NCI-H82 treated with DMSO at 0.1 percent for 48 hours (cell line): Measurements from ENCODE around the gene RNF130.
A peak's percentile ranks its signal among the peaks of the same experiment; 100 is the strongest.
"Not testable (repeated sequence)": the region's sequence is repeated elsewhere in the genome, so short reads cannot be mapped to it uniquely, and the experiment has no call there.

Source experiments
- DNase-seq: peaks from one replicate; lab custom pipeline; 2025; ENCODE audit not compliant: unreplicated experiment; lab: John Stamatoyannopoulos, UW

The RNF130 gene

GRCh38 chr5:180103487-180104167, 32.1 kb upstream of the RNF130 start:
- DNase-seq, result no peak

DNA sequence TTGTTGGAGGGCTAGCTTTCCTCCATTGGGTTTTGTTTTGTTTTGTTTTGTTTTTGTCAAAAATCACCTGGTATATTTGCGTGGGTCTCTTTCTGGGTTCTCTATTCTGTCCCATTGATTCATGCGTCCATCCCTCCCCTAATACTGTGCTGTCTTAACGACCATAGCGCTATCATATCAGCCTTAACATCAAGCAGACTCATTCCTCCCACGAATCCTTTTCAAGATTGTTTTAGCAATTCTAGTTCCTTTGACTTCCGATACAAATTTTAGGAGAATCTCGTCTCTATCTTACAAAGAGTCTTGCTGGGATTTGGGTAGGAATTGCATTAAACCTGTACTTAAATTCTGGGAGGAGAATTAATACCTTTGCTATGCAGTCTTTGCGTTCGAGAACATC, 31.1 kb upstream of the RNF130 start:
- DNase-seq, result no peak

GRCh38 chr5:180101451-180102105, 30.0 kb upstream of the RNF130 start:
- no peak for DNase-seq

GRCh38 chr5:180100621-180101450, 29.3 kb upstream of the RNF130 start:
- DNase-seq, result no peak

GRCh38 chr5:180099733-180100611, 28.4 kb upstream of the RNF130 start:
- no peak for DNase-seq

DNA sequence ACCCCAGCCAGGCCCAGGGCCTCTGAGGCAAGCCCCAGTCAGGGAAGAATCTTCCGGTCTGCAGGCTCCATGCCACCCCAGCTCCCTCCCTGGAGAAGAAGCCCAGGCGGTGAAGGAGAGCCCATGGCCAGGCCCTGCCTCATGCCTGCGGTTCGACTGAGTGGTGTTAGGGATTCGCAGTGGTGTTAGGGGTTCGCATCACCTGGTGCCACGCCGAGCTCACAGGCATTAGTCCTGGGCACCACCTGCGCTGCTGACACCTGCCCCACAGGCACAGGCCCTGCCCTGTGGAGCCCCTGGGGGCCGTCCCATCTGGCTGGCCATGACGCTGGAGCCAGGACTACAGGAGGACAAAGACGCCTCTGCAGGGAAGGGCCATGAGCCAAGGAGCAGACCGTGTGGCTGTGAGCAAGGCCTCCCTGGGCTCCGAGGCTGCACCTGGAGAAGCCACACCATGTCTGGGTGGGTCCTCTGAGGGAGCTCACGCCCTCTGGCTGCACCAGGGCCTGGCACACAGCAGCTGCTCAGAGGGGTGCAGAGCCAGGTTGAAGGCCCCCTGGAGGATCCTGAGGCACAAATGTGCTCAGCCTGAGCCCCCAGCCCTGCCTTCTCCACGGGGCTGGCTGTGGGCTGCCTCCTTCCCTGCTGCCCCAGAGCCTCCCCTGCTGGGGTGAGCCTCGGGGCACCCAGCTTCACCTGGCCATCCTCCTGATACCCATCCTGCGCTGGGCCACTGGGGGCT, 27.6 kb upstream of the RNF130 start:
- no peak for DNase-seq

GRCh38 chr5:180098526-180098925, 27.0 kb upstream of the RNF130 start:
- DNase-seq, result no peak

GRCh38 chr5:180097926-180098325, 26.4 kb upstream of the RNF130 start:
- DNase-seq, result no peak

GRCh38 chr5:180097163-180097894, 25.8 kb upstream of the RNF130 start:
- no peak for DNase-seq

DNA sequence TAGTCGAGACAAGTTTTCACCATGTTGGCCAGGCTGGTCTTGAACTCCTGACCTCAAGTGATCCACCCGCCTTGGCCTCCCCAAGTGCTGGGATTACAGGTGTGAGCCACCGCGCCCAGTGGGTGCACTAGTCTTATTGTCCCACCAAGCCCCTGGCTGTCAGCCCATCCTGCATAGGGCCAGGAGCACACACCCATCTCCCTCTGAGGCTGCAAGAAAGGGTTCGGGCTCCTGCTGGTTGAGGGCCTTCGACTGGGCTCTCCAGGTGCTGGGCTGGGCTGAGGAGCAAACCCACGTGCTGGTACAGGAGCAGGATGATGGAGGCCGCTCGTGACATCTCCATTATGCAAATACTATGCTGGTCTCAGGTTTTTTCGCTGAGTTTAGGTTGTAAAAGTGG, 25.1 kb upstream of the RNF130 start:
- DNase-seq, result no peak

- no peak for DNase-seq
Observed at GRCh38 chr5:180095545-180095944, 24.0 kb upstream of the RNF130 start.

DNA sequence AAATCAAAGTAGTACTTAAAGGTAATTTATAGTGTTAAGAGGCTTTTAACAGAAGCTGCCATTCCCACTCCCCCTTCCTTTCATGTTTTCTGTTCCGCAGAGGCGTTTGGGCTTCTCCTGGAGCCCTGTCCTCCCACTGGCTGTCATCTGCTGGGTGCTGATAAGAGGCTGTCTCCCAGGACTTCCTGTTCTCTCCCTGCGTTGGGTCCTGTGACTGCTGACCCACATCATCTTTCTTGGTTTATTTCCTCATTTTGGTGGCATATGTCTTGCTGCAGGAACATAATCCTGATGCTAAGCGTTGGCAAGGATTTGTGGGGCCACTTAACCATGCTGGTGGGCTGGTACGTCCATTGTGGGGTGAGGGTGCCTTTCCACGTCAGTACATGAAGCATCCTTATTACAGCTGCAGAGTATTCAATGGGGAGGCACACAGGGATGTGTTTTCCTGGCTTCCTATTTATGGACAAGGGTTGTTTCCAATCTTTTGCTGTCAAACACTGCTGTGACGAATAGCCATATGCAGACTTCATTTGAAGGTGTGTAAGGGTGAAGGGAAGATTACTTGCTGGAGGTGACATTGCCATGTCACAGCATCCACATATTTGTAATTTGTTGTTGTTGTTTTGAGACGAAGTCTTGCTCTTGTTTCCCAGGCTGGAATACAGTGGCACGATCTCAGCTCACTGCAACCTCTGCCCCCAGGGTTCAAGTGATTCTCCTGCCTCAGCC, 22.3 kb upstream of the RNF130 start:
- peak; percentile 16 for DNase-seq

DNA sequence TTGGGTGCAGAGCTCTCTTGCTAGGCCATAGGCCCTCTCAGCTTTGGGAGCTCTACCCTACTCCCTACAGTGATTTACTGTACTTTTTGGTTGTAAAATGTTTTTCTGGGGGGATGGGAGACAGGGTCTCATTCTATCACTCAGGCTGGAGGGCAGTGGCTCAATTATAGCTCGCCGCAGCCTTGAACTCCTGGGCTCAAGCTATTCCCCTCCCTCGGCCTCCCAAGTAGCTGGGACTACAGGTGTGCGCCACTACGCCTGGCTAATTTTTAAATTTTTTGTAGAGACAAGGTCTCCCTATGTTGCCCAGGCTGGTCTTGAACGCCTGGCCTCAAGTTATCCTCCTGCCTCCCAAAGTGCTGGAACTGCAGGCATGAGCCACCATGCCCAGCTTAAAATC, 21.7 kb upstream of the RNF130 start:
- no peak for DNase-seq

- DNase-seq, result peak; percentile 24
Observed at GRCh38 chr5:180090769-180091546, 19.4 kb upstream of the RNF130 start.

DNA sequence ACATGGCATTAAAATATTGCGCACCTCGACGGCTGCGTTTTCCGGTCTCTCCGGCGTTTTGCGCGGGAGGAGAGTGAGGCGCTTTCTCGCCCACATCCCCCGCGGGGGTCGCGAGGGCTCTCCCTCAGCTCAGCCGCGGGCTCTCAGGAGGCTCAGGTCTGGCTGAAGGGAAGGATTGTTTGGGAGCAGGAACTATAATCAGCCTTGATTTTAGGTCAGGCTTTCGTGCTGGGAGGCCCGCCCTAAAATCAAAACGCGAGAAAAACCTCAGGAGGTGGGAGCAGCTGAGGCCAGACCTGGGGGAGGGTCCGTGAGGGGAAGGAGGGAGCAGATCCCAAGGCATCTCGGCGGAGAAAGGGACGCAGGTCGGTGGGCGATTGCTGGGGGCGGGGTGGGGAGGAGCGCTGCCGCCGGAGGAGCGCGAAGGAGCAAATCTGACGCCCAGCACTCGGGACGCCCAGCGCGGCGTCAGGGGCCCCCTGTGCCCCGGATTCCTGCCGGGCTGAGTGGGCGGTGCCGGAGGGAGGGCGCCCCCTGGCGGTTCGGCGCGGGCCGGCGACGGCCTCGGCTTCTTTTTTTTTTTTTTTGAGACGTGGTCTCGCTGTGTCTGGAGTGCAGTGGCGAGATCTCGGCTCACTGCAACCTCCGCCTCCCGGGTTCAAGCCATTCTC, 18.7 kb upstream of the RNF130 start:
- no peak for DNase-seq

GRCh38 chr5:180089628-180090027, 18.1 kb upstream of the RNF130 start:
- not testable (repeated sequence) for DNase-seq

DNA sequence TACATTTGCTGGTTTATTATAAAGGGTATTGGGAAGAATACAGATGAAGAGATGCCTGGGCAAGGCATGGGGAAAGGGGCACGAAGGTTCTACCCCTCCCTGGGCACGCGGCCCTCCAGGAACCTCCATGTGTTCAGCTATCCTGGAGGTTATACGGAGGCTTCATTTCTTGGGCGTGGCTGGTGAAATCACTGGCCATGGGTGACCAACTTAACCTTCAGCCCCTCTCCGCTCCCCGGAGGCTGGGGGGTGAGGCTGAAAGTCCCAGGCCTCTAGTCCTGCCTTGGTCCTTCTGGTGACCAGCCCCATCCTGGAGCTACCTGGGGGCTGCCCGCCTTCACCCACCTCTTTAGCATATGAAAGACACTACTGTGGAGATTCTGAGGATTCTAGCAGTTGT, 17.0 kb upstream of the RNF130 start:
- no peak for DNase-seq
